Small intestine (tissue), 7 donors: ENCODE data around the gene TAS2R9. TPM values are rescaled to one million over a fixed set of nuclear protein-coding genes. Genes with fewer than 3 reads are reported as not detected.
"Not testable (repeated sequence)": the region's sequence is repeated elsewhere in the genome, so short reads cannot be mapped to it uniquely, and the experiment has no call there.

Experiments used
- DNase-seq, 2 donors: peaks; one replicate each; pipeline versions ENCODE4 v3.0.0 to v3.0.0-alpha.2; 2013
- FAIRE-seq: peaks from 2 replicates; lab custom pipeline; 2012; peaks lifted over from hg19 to GRCh38; lab: Jason Lieb, UNC
- H3K27ac ChIP-seq, 3 donors: one replicate each; pipeline ENCODE4 v1.5.1; 2013; ENCODE audit warnings: low read length in 2 of 3, mild to moderate bottlenecking in 2 of 3, control low read depth in 1 of 3, inconsistent platforms in 1 of 3, low read depth in 1 of 3, moderate library complexity in 1 of 3
- H3K27me3 ChIP-seq, 3 donors: one replicate each; pipeline ENCODE4 v1.6.1; 2013; ENCODE audit warnings: low read length in 3 of 3, inconsistent platforms in 1 of 3; ENCODE audit not compliant: control insufficient read depth in 3 of 3, insufficient read depth in 3 of 3
- H3K36me3 ChIP-seq, 3 donors: one replicate each; pipeline ENCODE4 v1.6.1; 2013; ENCODE audit warnings: low read length in 3 of 3, inconsistent platforms in 1 of 3, low read depth in 1 of 3, mild to moderate bottlenecking in 1 of 3, moderate library complexity in 1 of 3; ENCODE audit not compliant: control insufficient read depth in 3 of 3, insufficient read depth in 2 of 3
- H3K4me1 ChIP-seq, 3 donors: one replicate each; pipeline ENCODE4 v1.6.1; 2013; ENCODE audit warnings: low read length in 2 of 3, inconsistent platforms in 1 of 3, low read depth in 1 of 3, mild to moderate bottlenecking in 1 of 3, moderate library complexity in 1 of 3; ENCODE audit not compliant: control insufficient read depth in 3 of 3, insufficient read depth in 2 of 3
- H3K4me3 ChIP-seq, 3 donors: one replicate each; pipeline ENCODE4 v1.5.1; 2013; ENCODE audit warnings: low read length in 3 of 3, control low read depth in 1 of 3, inconsistent platforms in 1 of 3, low read depth in 1 of 3, mild to moderate bottlenecking in 1 of 3, moderate library complexity in 1 of 3
- H3K9me3 ChIP-seq, 2 donors: one replicate each; pipeline ENCODE4 v1.6.1; 2013; ENCODE audit warnings: low read depth in 1 of 2, low read length in 1 of 2; ENCODE audit not compliant: control insufficient read depth in 2 of 2, insufficient read depth in 1 of 2
- WGBS, 3 donors: extraction: QIAGEN DNeasy Blood & Tissue Kit; methylation state at CpG; one replicate each; pipeline ENCODE4 v1.1.7; 2013; 5-methylcytosine and 5-hydroxymethylcytosine counted together
- polyA plus RNA-seq, 4 donors: library from polyadenylated mRNA; stranded (reverse) in 3 of 4; unstranded in 1 of 4; fragments of 200-250 nt in 3 of 4; fragments of 120-200 nt in 1 of 4; gene quantifications; one replicate each; pipeline versions ENCODE4 v1.2.1 to v1.2.3, GENCODE V29; 2013
- donor health status: healthy with polysubstance abuse.
- donor health status: control.
- donor health status: control.
- donor health status: Bipolar disorder and iron deficiency.
- donor health status: healthy.

Gene TAS2R9
- polyA plus RNA-seq, 4 donors = not detected

DNA sequence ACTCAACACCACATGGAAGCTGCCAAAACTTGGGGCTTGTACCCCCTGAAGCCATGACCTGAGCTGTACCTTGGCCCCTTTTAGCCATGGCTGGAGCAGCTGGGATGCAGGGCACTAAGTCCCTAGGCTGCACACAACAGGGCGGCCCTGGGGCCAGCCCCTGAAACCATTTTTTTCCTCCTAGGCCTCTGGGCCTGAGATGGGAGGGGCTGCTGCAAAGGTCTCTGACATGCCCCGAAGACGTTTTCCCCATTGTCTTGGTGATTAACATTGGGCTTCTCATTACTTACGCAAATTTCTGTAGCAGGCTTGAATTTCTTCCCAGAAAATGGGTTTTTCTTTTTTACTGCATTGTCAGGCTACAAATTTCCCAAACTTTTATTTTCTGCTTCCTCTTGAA, 18.2 kb downstream of the TAS2R9 start:
- H3K4me3 ChIP-seq, H3K36me3 ChIP-seq, H3K27ac ChIP-seq, DNase-seq, H3K9me3 ChIP-seq, H3K4me1 ChIP-seq, FAIRE-seq, H3K27me3 ChIP-seq: not testable (repeated sequence)
- 87 to 94% (median 92%) methylated on average over 4 of the region's 4 CpGs for WGBS, 3 donors

DNA sequence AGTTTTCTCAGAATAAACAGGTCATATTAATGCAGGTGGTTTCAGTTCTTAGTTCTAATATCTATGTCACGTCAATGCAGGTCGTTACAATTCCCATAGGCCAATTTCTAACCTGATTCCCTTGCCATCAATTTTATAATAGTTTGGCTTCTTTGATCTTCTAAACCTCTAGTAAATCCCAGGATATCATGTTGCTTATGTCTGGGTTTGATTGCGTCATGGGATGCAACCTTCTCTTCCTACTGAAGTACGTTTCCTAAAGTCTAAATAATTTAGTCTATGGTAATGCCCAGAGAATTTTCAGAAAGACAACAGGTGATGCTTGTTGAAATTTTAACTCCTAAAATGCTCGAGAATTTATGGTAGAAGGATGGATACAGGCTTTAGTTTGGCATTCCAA, 26.7 kb downstream of the TAS2R9 start:
- H3K27me3 ChIP-seq = no peaks in the 10 kb centered on the region
- DNase-seq (no peak), FAIRE-seq (no peak)
- H3K36me3 ChIP-seq = no peaks in the 10 kb centered on the region
- H3K9me3 ChIP-seq = no peaks in the 10 kb centered on the region
- H3K4me1 ChIP-seq = no peaks in the 10 kb centered on the region
- 68 to 75% (median 71%) methylated on average over 5 of the region's 5 CpGs for WGBS, 3 donors
- H3K27ac ChIP-seq = no peak overlapping the region
- H3K4me3 ChIP-seq = no peak overlapping the region

DNA sequence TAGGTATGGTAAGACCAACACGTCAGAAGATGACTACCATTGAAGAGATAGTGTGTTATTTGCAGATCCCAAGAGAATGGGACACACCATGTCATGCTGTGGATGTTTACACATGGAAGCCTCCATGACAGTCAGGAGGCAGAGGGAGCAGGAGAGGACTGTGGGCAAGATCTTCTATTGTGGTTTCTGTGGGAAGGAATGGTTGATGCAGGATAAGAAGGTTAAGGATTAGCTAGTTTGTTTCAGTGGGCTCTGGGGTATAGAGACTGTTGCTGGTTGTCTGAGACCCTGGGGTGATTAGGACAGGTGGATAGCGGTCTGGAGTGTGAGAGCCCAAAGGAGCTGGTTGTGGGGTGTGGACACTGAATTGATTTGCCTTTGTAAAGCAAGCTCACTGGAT, 30.9 kb downstream of the TAS2R9 start:
- Histone ChIP-seq H3K27me3 (no peaks in the 10 kb centered on the region), H3K9me3 (no peaks in the 10 kb centered on the region), H3K4me3 (no peak overlapping the region), H3K27ac (no peak overlapping the region), H3K4me1 (no peaks in the 10 kb centered on the region), H3K36me3 (no peaks in the 10 kb centered on the region)
- DNase-seq = no peak
- no peak for FAIRE-seq
- 83 to 91% (median 88%) methylated on average over 2 of the region's 2 CpGs for WGBS, 3 donors

DNA sequence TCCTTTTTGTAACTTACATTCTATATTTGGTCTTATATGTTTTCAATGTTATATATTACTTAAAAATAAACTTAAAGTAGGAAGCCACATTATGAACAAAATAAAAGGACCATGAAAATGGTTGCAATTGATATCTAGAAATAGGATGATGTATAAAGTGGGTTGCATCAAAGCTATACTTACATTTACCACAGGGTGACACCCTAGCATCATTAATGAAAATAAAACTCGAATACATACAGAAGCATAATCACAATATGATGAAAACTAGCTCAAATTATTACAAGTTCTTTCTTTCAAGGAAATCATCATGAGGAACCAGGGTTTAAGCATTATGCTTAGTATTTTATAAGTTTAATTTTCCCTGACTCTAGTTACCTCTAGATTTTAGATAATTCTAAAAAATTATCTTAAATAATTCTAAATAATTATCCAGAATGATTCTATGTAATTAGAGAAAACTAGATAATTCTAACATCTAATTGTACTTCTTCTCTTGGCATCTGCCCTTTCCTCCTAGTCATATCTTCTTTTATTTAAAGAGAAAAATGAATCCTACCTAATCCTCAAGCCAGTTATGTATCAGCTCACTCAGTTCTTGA, 38.7 kb downstream of the TAS2R9 start:
- peak; percentile 94 for FAIRE-seq
- WGBS, 3 donors = 0 to 2% (median 1%) methylated on average over 1 of the region's 1 CpG
- peak; percentile 32 to 46 for DNase-seq
- H3K4me1 ChIP-seq = peaks cover 0 to 3% (median 0%) of the 10 kb centered on the region in 3 donors
- H3K9me3 ChIP-seq = no peaks in the 10 kb centered on the region
- peaks cover 0 to 7% (median 5%) of the 10 kb centered on the region in 3 donors for H3K27me3 ChIP-seq
- H3K36me3 ChIP-seq = no peaks in the 10 kb centered on the region
- H3K27ac ChIP-seq = no peak overlapping the region
- H3K4me3 ChIP-seq = no peak overlapping the region

DNA sequence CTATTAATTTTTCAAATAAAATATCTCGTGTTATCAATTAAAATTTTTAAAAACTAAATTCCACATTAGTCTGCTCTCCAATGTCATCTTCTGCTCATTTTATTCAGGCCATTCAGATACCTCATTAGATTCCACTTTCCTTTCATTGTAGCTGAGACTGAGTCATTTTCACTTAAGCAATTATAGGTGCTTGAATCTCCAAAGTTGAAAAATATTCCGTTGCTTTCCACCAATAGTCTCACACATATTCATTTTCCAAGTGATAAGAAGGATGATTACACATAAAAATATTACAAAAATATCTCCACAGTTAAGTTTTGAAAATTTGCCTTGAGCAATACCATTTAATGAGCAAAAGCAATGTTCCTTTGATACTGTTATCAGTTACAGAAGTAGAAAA, 50.3 kb downstream of the TAS2R9 start:
- Histone ChIP-seq H3K9me3 (peaks cover 0 to 29% of the 10 kb centered on the region in 2 donors), H3K27me3 (peaks cover 0 to 9% (median 0%) of the 10 kb centered on the region in 3 donors), H3K4me1 (no peaks in the 10 kb centered on the region), H3K4me3 (no peak overlapping the region), H3K36me3 (no peaks in the 10 kb centered on the region), H3K27ac (no peak overlapping the region)
- 21 to 34% (median 27%) methylated on average over 2 of the region's 2 CpGs for WGBS, 3 donors
- no peak for DNase-seq
- FAIRE-seq = no peak

Other genes with a start within 250 kb of the TAS2R9 start
- gene MAGOHB, start 196.6 kb downstream of the TAS2R9 start, polyA plus RNA-seq = 10 to 100 TPM in 3 of 4 donors, 1 to 10 TPM in 1; 4.9 to 27.7 (median 20.7) TPM
- 1 to 10 TPM; 1.9 to 8.1 (median 4.8) TPM for gene STYK1, start 136.1 kb downstream of the TAS2R9 start, polyA plus RNA-seq
- gene YBX3, start 86.8 kb downstream of the TAS2R9 start, polyA plus RNA-seq = 100 to 1,000 TPM in 2 of 4 donors, 10 to 100 TPM in 2; 61.3 to 183 (median 98.4) TPM
- gene TAS2R7, start 7.5 kb downstream of the TAS2R9 start, polyA plus RNA-seq = not detected
- under 1 TPM in 1 of 4 donors, not detected in 3; 0.03 TPM for gene TAS2R8, start 2.9 kb downstream of the TAS2R9 start, polyA plus RNA-seq
- gene TAS2R10, start 16.2 kb upstream of the TAS2R9 start, polyA plus RNA-seq = under 1 TPM in 1 of 4 donors, not detected in 3; 0.58 TPM
- gene PRR4, start 39.3 kb upstream of the TAS2R9 start, polyA plus RNA-seq = 1 to 10 TPM in 3 of 4 donors, not detected in 1; 1.3 to 4.5 (median 1.5) TPM
- gene PRH1, start 74.1 kb upstream of the TAS2R9 start, polyA plus RNA-seq = 1 to 10 TPM in 2 of 4 donors, not detected in 2; 2.6 to 7.4 TPM
- under 1 TPM in 2 of 4 donors, not detected in 2; 0.03 to 0.06 TPM for gene TAS2R13, start 99.4 kb upstream of the TAS2R9 start, polyA plus RNA-seq
- under 1 TPM in 1 of 4 donors, not detected in 3; 0.09 TPM for gene PRH2, start 119.1 kb upstream of the TAS2R9 start, polyA plus RNA-seq
- 1 to 10 TPM in 2 of 4 donors, under 1 TPM in 2; 0.67 to 2.8 (median 0.97) TPM for gene TAS2R14, start 129.1 kb upstream of the TAS2R9 start, polyA plus RNA-seq
- gene TAS2R50, start 176.7 kb upstream of the TAS2R9 start, polyA plus RNA-seq = under 1 TPM in 1 of 4 donors, not detected in 3; 0.07 TPM
- 1 to 10 TPM in 1 of 4 donors, under 1 TPM in 1, not detected in 2; 0.15 to 1.8 TPM for gene TAS2R20, start 188.1 kb upstream of the TAS2R9 start, polyA plus RNA-seq
- under 1 TPM in 2 of 4 donors, not detected in 2; 0.09 to 0.49 TPM for gene TAS2R19, start 212.5 kb upstream of the TAS2R9 start, polyA plus RNA-seq
- gene TAS2R31, start 221.2 kb upstream of the TAS2R9 start, polyA plus RNA-seq = under 1 TPM in 2 of 4 donors, not detected in 2; 0.16 to 0.53 TPM